ENCODE results near the gene GPC2. TPM values are rescaled to one million over a fixed set of nuclear protein-coding genes. Genes with fewer than 3 reads are reported as not detected.
A peak's percentile ranks its signal among the peaks of the same experiment; 100 is the strongest.
"Not testable (repeated sequence)": the region's sequence is repeated elsewhere in the genome, so short reads cannot be mapped to it uniquely, and the experiment has no call there.

GPC2 gene
- total RNA-seq, 1 experiment from 2014 or later = 17.2 TPM

GRCh38 chr7:100130608-100131453 lies 46.4 kb downstream of the GPC2 start:
- H3K36me3 ChIP-seq = no peaks in the 10 kb centered on the region
- H3K4me1 ChIP-seq = no peaks in the 10 kb centered on the region
- peak; percentile 76 to 84 for DNase-seq
- no peak overlapping the region for H3K4me3 ChIP-seq
- H3K27me3 ChIP-seq = peaks cover 6% of the 10 kb centered on the region; the same call in 1 of the 2 replicates
- H3K9me3 ChIP-seq (replicated peaks) = no peaks in the 10 kb centered on the region
- no peak overlapping the region for H3K27ac ChIP-seq

- not testable (repeated sequence) for H3K27ac ChIP-seq; DNase-seq; H3K27me3 ChIP-seq; H3K9me3 ChIP-seq (replicated peaks); H3K4me3 ChIP-seq; H3K36me3 ChIP-seq; H3K4me1 ChIP-seq
These were observed 47.0 kb downstream of the GPC2 start for GRCh38 chr7:100130220-100130607.

DNA sequence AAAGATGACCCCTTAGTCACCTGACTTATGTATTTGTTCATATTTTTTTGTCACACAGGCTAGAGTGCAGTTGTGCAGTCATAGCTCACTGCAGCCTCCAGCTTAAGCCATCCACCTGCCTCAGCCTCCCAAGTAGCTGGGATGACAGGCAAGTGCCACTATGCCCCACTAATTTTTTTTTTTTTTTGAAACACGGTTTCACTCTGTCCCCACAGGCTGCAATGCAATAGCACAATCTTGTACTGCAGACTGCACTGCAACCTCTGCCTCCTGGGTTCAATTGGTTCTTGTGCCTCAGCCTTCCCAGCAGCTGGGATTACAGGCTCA lies 48.6 kb downstream of the GPC2 start:
- H3K36me3 ChIP-seq = no peaks in the 10 kb centered on the region
- no peaks in the 10 kb centered on the region for H3K4me1 ChIP-seq
- DNase-seq = no peak
- H3K27ac ChIP-seq = no peak overlapping the region
- H3K27me3 ChIP-seq = peaks cover 6% of the 10 kb centered on the region; the same call in 1 of the 2 replicates
- H3K9me3 ChIP-seq (replicated peaks) = no peaks in the 10 kb centered on the region
- H3K4me3 ChIP-seq = no peak overlapping the region; the same call in 1 of the 2 replicates

DNA sequence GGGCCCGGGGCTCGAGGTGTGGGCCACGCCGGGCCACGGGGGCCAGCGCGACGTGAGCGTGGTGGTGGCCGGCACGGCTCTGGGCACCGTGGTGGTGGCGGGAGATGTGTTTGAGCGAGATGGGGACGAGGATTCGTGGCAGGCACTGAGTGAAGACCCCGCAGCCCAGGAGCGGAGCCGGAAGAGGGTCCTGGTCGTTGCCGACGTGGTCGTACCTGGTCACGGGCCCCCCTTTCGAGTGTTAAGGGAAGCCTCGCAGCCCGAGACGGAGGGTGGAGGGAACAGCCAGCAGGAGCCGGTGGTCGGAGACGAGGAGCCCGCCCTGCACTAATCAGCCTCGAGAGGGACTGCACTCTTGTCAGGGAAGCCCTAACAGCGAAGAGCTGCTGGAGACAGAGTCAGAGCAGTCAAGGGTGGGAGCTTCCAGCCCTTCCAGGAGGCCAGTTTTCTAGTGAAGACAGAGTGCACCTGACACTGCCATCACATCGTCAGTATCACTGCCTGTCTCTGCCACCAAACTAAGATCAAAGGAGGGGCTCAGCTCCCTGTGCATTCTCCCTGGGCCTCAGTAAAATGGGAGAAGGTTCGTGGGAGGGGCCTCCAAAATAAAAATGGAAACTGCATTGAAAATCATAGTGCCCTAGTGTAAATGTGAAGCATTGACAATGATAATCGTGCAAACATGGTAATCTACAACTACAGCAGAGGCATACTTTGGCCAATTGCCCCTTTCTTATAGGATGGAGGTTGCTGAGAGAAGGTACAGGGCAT lies 49.1 kb downstream of the GPC2 start:
- Histone ChIP-seq H3K9me3 (replicated peaks) (no peaks in the 10 kb centered on the region), H3K4me1 (no peaks in the 10 kb centered on the region), H3K27ac (no peak overlapping the region), H3K4me3 (peak overlapping the region; percentile 81), H3K27me3 (peaks cover 3% of the 10 kb centered on the region; the same call in 1 of the 2 replicates), H3K36me3 (no peaks in the 10 kb centered on the region)
- peak; percentile 49 to 52 for DNase-seq

GRCh38 chr7:100126931-100127865 lies 50.0 kb downstream of the GPC2 start, which contains the start of gene MBLAC1:
Gene MBLAC1 (plus strand): TSS chr7:100126967. CDS start chr7:100127396, 429 bp downstream.
- Histone ChIP-seq H3K4me3 (peak within 1 kb of the TSS; percentile 81), H3K9me3 (replicated peaks) (no peaks in the 10 kb centered on the region), H3K4me1 (no peaks in the 10 kb centered on the region), H3K27me3 (no peaks in the 10 kb centered on the region), H3K27ac (peak within 1 kb of the TSS; percentile 83), H3K36me3 (no peaks in the 10 kb centered on the region)
- peak; percentile 94 to 97 for DNase-seq

DNA sequence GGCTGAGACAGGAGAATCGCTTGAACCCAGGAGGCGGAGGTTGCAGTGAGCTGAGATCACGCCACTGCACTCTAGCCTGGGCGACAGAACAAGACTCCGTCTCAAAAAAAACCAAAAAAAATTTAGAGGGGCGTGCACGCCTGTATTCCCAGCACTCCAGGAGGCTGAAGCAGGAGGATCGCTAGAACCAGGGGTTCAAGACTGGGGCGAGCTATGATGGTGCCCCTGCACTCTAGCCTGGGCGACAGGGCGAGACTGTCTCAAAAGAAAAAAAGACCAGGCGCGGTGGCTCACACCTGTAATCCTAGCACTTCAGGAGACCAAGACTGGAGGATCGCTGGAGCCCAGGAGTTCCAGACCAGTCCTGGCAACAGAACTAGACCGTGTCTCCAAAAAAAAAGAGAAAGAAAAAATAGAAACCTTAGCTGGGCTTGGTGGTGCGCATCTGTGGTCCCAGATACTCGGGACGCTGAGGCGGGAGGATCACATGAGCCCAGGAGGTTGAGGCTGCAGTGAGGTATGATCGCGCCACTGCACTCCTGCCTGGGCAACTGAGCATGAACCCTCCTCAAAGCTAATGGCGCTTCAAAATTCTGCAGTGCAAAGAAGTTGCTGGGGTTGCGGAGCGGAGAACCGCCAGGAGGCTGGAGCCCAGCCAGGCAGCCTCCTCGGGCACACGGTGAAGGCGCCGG lies 50.8 kb downstream of the GPC2 start:
- H3K4me1 ChIP-seq = no peaks in the 10 kb centered on the region
- H3K4me3 ChIP-seq = peak overlapping the region; percentile 81
- no peaks in the 10 kb centered on the region for H3K9me3 ChIP-seq (replicated peaks)
- H3K27me3 ChIP-seq = no peaks in the 10 kb centered on the region
- peak overlapping the region; percentile 83 for H3K27ac ChIP-seq
- no peak for DNase-seq
- no peaks in the 10 kb centered on the region for H3K36me3 ChIP-seq

- H3K4me1 ChIP-seq = no peaks in the 10 kb centered on the region
- no peaks in the 10 kb centered on the region for H3K36me3 ChIP-seq
These were observed 52.6 kb downstream of the GPC2 start for GRCh38 chr7:100124301-100125230.

DNA sequence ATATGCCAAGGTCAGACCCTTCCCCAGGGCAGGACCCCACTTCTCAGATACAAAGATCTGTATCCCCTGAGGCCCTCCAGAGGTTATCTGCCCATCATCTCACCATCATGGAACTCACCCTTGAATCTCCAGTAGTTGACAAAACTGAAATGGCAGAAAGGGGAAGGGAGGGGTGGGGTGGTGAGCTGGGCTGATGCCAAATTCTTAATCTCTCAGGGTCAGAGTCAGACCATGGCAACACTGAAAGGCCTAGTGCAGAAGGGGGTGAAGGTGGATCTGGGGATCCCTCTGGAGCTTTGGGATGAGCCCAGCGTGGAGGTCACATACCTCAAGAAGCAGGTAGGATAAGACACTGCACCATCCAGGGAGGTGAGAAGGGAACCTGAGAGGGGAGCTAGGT lies 54.6 kb downstream of the GPC2 start:
- DNase-seq = no peak
- no peaks in the 10 kb centered on the region for H3K27me3 ChIP-seq
- H3K9me3 ChIP-seq (replicated peaks) = no peaks in the 10 kb centered on the region
- no peak overlapping the region for H3K4me3 ChIP-seq
- no peak overlapping the region for H3K27ac ChIP-seq
- H3K36me3 ChIP-seq = no peaks in the 10 kb centered on the region
- H3K4me1 ChIP-seq = no peaks in the 10 kb centered on the region

More at GRCh38 chr7:100124301-100125230, 52.6 kb downstream of the GPC2 start:
- Histone ChIP-seq H3K27ac (no peak overlapping the region), H3K4me3 (no peak overlapping the region), H3K9me3 (replicated peaks) (no peaks in the 10 kb centered on the region), H3K27me3 (no peaks in the 10 kb centered on the region)
- no peak for DNase-seq

GRCh38 chr7:100122067-100122466 lies 55.1 kb downstream of the GPC2 start:
- no peak for DNase-seq
- no peaks in the 10 kb centered on the region for H3K4me1 ChIP-seq
- H3K27me3 ChIP-seq = no peaks in the 10 kb centered on the region
- no peak overlapping the region for H3K27ac ChIP-seq
- H3K9me3 ChIP-seq (replicated peaks) = no peaks in the 10 kb centered on the region
- H3K36me3 ChIP-seq = no peaks in the 10 kb centered on the region
- H3K4me3 ChIP-seq = no peak overlapping the region

DNA sequence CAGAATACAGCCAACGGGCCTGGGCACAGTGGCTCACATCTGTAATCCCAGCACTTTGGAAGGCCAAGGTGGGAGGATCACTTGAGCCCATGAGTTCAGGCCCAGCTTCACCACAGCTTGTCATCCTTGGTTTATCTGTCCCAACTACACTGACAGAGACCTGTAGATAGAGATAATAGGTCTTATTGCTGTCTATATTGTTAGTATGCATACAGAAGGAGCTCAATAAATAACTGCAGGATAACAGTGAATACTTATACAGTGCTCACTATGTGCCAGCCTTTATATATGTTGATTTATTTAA lies 56.5 kb downstream of the GPC2 start:
- H3K27ac ChIP-seq = no peak overlapping the region
- H3K9me3 ChIP-seq (replicated peaks) = no peaks in the 10 kb centered on the region

GRCh38 chr7:100119970-100120732 lies 57.0 kb downstream of the GPC2 start:
- Histone ChIP-seq H3K9me3 (replicated peaks) (no peaks in the 10 kb centered on the region), H3K27me3 (no peaks in the 10 kb centered on the region), H3K36me3 (no peaks in the 10 kb centered on the region), H3K27ac (peak overlapping the region; percentile 92), H3K4me3 (peak overlapping the region; percentile 80), H3K4me1 (no peaks in the 10 kb centered on the region)
- DNase-seq = peak; percentile 76 to 87

More for the DNA sequence above, 56.5 kb downstream of the GPC2 start:
- no peak for DNase-seq
- no peaks in the 10 kb centered on the region for H3K4me1 ChIP-seq
- H3K4me3 ChIP-seq = peak overlapping the region; percentile 80
- H3K27me3 ChIP-seq = no peaks in the 10 kb centered on the region
- no peaks in the 10 kb centered on the region for H3K36me3 ChIP-seq
